G401.6 (cell line): Measurements from ENCODE around the gene VAC14.

Source experiments
- FAIRE-seq: peaks from 2 replicates; lab custom pipeline; 2012; peaks lifted over from hg19 to GRCh38; lab: Jason Lieb, UNC

The VAC14 gene

DNA sequence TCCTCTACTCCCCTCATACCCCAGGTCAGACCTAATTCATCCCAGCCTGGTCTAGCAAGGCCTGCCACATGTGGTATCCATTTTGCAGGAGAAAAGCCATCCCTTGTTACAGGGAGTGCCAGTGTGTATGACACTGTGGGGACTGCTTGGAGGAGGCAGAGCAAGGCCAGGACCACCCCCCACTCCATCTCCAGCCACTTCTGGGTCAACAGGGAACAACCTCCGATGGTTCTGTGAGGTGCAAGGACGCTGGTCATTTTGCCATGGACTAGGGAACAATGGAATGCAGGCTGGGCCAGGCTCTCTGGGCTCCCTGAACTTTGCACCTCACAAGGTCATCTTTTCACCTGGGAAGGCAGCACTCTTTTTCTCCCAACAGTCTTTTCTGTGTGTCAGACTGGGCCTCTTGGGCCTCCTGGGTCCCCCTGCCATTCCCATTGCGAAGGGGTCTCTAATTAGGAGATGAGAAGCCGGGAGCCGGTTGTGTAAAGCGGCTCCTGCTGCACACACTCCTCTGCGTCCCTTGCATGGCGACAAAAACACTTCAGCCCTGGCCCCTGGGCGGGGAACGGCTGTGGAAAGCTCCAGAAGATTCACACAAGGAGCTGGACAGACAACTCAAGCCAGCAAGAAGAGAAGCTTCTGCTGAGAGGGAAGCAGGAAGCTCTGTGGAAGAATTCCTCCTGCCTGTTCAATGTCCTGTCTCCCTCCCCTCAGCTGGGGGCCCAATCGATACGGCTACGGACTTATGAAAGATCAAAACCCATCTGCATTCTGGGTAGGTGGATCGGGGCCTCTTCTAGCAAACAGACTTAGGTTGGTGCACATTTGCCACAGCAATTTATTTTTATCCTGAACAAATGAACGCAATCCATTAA is 76.6 kb downstream of the VAC14 start:
- FAIRE-seq = no peak

DNA sequence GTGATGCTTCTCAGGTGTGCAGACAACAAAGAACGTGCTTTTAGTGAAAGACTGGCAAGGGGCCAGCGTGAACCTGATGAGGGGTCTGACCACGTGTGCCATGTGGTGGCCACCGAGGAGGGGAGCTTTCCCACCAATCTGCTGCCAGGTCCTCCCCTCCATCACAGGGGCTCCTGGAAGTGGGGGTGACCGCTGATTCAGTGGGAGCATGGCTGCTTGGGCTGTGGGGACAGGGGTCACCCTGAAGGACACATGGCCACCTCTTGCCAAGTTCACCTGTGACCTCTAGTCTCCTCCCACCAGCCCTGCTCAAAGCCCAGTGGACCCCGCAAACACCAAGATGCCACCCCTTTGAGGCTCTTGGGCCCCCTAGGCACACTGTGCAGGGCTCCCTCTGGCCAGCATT is 77.2 kb downstream of the VAC14 start:
- FAIRE-seq = no peak

DNA sequence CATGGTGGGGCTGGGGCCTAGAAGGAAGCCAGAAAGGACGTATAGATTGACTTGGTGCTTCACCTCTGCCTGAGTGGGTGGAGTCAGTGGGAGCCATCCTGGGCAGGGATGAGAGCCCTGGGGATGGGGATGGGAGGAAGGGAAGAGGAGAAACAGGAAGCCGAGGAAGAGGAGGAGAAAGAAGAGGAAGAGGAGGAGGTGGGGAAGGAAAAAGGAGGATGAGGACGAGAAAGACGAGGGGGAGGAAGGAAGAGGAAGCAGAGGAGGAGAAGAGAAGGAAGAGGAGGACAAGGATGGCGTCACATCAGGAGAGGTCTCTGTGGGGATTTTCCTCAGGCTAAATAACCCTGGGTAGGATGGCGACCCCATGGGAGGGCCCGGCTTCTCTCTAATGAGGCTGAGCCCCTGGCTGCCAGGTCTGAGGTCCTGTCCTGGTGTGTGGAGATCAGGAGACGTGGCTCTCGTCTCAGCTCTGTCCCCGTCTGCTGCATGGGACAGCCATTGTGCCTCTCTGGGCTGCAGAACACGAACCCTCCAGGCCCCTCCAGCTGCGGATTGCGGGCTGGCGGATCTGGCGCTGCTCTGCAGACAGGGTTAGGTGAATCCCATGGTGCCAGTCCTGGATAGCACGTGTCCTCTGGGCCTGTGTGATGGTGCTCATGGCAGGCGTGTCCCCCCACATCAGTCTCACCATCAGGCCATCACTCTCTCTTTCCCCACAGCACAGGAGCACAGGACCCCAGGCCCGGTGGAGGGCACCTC is 79.6 kb downstream of the VAC14 start:
- no peak for FAIRE-seq

DNA sequence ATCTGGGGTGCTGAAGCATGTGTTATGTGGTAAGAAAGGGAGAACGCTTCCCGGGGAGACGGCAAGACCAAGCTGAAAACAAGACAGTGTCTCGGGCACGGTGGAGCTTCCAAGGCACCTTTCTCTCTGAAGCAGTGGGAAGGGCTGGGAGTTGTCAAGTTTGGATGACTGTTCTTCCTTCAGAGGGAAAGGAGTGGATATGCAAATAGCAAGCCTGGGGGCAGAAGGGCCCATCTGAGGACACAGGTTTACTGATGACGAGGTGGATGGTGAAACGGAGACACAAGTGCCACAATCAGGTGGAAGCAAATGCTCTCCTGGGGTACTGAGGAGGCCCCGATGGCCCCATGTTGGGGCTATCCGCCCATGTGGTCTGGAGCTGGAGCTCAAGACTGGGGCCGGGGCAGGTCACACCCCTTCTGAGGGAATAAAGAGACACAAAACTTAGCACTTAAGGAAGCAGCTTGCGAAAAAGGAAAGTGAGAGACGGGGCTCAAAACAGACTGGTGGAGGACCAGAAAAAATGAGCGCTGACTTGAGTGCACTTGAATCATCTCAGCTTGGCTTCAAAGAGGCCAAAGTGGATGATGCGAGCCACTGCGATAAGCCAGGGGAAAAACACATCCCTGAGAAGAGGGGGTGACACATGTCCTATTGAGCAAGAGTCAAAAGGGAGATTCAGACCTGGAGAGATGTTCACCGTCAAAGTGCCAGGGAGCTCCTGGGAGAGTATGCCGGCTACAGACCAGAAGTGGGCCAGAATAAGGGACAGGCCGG is 80.3 kb downstream of the VAC14 start:
- FAIRE-seq = no peak

DNA sequence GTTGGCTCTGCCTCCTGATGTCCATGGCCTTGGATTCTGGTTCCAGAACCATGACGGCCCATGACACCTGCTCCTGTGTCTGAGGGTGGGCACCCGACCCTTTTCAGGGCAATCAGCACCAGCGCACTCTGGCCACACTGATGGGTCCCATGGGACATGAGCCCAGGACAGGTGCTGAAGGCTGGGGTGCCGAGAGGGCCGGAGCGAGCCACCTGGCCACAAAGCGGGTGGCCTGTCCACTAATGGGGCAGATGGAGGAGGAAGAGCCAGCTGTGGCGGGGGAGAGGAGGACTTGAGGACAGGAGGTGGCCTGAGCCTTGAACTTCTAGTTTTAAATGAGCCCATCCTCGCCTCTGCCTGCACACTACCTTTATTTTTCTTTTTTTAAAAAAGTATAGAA is 83.9 kb downstream of the VAC14 start:
- no peak for FAIRE-seq

DNA sequence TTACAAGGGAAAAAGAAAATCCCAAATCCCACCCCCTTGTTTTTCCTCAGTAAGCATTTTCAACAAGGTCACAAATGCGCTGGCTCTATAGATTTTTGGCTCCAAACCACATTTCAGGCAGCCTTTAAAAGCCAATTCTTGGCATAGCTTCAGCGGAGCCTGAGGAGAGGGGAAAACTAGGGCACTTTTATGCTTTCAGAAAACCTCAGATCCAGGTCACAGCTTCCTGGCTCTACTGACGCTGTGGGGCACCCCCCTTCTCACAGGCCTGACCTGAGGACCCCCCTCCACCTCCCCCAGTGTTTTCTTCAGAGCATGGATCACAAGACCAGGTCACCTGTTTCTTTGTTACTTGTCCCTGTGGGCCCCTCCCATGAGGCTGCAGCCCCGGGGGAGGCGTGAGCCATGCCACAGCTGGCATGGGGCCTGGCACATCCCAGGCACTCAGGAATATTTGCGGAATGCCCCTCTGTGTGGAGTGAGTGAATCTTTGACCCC is 85.0 kb downstream of the VAC14 start:
- no peak for FAIRE-seq

DNA sequence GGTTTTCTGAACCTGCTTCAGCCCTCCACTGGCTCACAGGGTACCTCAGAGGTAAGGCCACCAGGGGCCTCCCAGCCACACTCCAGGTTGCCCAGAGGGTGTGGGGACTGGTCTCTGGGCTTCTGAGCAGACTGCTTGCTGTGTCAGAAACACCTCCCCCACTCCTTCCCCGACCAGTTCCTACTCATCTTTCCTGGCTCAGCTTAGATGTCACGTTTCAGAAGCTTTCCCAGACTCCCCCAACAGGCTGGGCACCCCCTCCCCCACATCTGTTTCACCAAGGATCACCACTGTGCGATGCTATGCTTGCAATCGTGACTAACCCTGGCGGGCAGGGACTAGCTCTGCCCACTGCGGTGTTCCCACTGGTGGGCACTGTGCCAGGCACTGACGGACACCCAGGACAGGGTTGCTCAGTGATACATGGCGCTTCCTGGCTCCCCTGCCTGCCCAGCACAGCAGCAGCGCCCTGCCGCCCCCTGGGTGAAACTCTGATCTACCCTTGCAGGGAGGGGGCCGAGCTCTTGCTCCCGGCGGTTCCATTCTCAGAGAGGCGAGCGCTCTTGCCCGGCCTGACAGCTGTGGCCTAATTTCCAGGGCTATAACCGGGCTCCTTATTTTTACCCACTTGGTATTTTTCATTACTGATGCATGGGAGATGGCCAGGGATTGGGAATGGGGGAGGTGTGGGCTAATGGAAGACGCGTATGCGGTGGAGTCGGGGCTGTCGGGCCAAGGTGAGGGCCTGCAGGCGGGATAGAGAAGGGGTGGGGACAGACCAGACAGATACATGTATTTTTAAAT is 85.7 kb downstream of the VAC14 start:
- no peak for FAIRE-seq

DNA sequence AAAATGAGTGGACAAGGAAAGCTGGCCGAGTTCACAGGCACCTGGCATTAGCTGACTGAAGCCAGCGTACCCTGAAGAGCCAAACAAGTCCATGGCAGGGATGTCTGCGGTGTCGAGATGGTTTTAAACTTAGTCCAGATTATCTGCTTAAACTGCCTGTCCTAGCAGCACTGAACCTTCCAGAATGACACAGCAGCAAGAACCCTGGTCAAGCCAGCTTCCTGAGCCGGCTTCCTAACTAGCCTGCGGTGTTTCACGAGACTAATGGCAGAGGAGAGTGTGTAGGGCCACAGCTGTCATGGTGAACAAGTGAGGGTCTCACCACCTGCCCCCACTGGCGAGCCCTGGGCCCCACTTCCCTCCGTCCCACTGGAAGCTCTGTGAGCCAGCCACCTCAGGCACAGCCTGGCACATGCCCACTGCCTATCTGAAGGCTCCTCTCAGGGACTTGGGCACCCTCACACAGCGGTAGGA is 86.3 kb downstream of the VAC14 start:
- no peak for FAIRE-seq

DNA sequence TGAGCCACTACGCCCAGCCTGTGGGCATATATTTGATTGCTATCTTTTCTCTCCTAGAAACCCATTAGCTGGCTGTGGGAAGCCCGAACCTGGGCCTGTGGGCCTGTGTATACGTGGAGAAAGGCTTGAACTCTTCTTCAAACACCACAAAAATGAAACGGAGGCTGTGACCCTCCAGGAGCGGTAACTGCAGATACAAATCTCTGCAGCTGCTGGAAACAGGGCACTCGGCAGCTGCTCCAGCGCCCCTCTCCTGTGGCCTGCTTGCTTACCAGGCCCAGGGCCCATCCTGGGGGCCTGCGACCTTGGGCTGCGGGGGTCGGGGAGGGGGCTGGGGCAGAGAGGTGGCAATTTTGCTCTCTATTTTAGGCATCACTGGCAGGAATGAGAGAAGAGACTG is 87.1 kb downstream of the VAC14 start:
- FAIRE-seq = no peak

DNA sequence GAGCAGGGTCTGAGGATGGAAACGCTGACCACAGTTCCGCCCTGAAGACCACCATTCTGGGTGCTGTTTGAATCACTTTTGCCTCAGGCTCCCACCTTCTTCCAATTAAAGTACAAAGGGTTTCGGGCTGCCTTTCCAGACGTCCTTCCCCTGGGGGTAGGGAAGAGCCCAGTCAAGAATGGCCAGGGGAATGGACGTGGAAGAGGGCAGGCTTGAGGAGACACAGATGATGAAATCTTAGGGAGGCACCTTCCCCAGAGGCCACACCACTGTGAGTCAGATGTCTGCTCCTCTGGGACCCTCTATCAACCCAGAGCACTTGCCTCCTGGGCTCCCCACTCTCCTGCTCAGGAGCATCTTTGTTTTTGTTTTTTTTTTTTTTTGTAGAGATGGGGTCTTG is 87.6 kb downstream of the VAC14 start:
- FAIRE-seq = no peak

DNA sequence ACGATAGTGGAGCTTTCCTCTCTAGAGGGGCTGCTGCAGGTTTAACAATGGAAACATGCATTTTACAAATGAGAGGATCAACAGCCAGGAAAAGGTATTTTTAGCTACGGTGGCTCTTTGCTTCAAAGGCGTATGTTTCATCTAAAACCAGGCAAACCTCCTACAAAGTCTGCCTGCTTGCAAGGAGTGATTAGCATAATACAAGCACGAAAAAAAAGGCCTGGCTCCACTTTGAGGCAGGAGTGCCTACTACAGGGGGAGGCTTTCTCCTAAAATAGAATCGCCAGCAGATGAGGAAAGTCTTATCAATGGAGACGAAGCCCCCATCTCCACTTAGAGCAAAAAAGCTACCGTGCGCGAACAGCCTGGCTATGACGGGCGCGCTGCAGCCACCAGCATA is 88.0 kb downstream of the VAC14 start:
- no peak for FAIRE-seq

DNA sequence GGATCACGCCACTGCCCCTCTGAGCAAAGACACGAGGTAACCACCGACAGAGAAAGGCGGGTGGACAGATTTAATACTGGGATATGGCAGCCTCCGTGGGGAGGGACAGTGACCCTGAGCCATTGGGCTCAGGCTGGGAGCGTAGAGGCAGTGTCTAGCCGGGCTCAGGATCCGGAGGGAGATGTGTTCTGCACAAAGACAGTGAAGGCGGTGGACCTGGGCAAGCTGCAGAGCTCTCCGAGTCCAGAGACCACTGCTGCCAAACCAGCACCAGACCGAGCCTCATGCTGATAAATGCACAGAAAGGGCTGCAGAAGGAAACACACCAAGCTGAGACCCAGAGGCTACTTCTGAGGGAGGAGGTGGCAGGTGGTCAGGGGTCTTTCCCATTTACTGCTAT is 88.6 kb downstream of the VAC14 start:
- FAIRE-seq = no peak

DNA sequence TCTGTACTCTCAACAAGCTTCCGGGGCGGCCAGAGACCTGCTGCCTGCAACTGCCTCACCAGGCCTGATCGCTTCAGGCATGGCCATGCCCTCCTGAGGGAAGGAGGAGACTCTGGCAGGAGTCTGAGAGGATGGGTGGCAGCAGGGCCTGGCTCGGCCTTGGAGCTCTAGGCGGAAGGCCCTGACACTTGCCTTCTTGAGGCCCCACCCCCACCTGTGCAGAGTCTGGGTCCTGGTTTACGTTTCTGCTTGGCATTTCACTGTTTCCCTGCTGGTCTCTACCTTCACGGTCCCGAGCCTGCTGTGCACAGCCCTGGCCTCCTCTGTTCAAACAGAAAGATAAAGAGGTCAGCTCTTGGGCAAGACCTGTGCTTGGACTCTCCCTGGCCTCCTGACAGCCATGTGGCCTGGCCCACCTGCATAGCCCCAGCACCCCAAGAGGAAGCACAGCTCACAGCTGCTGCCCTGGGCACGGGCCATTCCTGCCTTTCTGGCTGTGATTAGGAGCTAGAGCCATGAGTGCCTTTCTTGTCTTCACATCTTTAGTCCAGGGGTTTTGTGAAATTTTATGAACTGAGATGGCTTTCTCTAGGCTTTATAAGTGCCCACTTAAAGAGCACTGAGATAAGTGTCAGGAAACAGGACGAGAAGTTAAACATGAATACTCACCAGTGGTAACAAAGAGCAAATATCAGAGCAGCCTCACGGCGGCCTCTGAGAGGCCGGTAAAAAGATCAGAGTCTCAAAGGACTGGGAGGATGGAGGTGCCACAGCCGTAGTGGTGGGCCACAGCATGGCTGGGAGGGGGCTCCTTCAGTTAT is 89.5 kb downstream of the VAC14 start:
- FAIRE-seq = no peak

DNA sequence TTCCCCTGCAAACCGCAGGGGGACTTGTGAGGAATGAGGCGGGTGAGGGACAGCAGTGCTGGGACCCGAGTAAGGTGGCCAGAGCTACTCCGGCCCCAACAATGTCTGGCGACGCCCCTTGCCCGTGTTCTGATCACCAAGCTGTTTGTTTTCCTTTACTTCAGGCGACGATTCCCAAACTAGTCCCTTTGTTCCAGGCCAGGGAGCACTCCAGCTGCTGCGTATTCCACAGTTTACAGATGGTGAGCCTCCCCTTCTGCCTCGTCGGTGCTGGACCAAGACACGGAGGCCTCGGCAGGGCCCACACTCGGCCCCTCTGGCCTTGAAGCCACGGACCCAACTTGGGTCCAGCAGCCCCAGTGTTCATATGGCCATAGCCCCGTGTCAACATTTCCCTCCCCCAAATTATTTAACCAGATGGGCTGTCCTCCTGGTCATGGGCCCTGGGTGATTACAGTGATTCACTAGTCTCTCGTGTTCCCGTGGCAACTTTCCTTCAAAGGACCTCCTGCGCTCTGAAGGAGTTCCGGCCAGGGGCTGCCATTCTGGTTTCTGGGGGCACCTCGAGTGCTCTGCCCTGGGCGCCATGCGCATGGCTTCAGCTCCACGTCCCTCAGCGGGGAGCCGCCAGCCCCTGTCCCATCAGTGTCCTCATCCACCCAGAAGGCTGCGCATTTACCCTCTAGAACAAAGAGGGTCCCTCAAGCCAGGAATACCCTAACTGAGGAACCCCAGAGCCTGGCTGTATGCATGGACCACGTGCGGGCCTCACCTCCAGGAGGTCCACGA is 90.3 kb downstream of the VAC14 start:
- FAIRE-seq = no peak

DNA sequence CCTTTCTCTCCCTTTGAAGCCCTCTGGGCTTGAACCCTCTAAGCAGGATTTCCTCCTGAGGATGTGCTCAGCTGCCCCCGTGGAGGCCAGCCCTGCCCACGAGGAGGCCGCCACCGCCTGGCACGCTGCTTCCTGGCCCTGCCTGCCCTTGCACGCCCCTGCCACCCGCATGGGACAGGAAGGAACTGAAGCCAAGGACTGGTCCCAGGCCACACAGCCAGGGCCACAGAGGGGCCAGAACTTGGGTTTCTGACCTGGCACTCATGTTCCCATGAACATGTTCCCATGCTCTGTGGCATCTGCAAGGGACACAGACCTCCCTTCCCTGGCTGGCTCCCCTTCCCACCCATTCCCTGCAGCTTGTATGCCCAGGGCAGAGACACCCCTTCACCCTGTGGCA is 91.0 kb downstream of the VAC14 start:
- no peak for FAIRE-seq

DNA sequence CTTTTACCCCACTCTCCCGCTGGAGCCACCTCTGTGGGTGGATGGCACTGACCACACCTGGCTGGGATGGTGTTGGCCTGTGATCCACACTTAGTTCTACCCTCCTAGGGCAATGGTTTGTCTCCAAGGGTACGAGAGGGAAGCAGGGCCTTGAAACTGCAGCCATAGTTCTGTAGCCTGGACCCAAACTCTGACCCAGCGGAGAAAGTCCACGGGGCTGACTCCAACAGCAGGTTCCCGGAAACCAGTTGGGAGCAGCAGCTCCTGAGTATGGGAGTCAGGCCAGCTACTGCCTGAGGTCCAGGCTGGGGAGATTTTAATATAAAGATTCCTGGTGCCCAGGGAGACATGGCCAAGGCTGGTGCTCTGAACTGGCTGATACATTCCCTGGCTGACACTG is 91.5 kb downstream of the VAC14 start:
- no peak for FAIRE-seq

DNA sequence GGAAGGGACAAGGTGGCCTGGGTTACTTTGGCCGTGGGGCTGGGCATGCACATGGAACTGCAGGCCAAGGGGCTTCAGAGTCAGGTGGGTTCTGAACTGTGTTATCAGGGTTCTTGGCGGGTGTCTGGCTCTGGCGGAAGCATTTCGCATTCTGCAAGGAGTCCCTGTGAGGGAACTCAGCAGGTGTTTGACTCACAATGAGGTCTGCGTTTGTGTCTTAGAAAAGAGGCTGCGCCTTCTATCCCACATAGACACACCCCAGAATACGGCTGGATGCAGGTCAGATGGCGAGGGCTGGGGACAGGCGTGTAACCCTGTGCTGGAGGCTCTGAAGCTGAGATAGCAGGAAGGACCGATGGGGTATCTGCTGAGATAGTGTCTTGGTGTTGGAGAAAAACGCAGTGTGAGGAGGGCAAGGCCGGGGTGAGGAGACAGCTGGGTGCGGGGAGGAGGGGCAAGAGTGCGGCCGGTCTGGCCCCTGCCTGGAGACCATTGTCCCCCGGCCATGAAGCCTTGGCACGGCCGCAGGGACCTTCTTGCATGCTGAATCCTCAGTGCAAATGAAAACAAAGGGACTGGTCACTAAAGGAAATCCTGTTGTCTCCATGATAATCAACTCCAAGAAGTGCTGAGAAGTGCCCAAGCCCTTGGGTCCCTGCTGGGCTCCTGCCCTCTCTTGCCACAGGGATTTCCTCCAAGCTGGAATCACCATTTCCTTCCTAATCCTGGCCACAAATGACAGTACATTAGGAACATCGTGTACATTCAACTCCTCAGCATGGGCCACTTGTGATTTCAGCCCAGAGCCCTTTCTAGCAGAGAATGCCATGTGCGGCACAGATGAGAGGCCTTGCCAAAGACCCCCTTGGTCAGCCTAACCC is 92.4 kb downstream of the VAC14 start:
- FAIRE-seq = no peak

DNA sequence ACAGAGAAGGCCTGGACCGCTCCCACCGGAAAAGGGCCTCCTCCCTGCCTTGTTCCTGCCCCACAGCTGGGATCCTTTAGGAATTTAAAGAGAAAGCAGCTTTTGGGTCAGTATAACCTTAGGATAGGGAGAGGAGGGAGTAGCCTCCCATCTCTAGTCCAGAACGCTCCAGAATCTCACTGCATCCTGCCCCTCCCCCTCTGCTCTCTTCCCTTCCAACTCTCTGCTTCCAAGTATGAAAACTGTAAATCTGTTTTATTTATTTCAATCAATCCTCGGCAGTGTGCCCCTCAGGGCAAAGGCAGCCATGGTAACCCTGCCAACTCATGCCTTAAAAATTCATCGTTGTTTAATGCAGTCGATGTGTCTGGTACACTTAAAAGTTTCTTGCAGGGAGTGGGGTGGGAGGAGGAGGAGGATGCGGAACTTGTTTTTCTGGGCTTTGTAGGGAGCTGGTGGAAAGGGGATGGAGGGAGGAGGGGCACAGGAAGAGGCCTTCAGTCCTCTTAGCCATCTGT is 94.0 kb downstream of the VAC14 start:
- FAIRE-seq = no peak

DNA sequence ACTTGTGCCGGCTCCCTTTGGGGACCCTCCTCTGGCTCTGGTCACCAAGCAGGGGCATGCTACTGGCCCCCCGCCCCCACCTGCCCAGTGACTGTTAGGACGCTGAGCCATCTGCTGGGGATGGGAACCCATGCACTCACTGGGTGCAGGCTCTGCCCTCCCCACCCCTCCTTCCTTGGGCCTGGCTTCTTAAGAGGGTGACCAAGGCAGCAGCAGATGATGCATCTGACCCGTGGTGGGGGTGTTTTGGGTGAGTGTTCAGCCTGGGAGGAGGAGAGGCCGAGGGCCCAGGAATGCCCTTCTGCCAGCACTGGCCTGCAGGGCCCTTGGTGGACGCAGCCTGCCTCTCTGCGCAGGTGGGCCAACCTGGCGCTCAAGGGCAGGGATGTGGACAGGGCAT is 95.9 kb downstream of the VAC14 start:
- no peak for FAIRE-seq
